Measurements from ENCODE around the gene MS4A15. TPM values are rescaled to one million over a fixed set of nuclear protein-coding genes. Genes with fewer than 3 reads are reported as not detected.

Gene MS4A15
- total and polyA plus RNA-seq, 10 of the 15 experiments (the other 5 are each of a cell fraction or from before 2014, with no cell fraction given), result 0.05 to 0.84 (median 0.45) TPM

GRCh38 chr11:60763692-60764369 lies 7.2 kb downstream of the MS4A15 start (continued):
- TF ChIP-seq CUX1 (IDR thresholded peaks at IDR 0.05; ENCODE audit: insufficient replicate concordance, low read depth, low read length), result no peak
- no peak for TF ChIP-seq STAT3 (IDR thresholded peaks at IDR 0.05; ENCODE audit: low read depth, low read length)
- TF ChIP-seq E2F8 (IDR thresholded peaks at IDR 0.05; ENCODE audit: low read depth, partially characterized antibody), result no peak
- peak; percentile 44; the same call in 1 of the 2 replicates for TF ChIP-seq DPF2 (IDR thresholded peaks at IDR 0.05)
- TF ChIP-seq RFX5 (IDR thresholded peaks at IDR 0.05; ENCODE audit: low read depth, low read length), result no peak
- no peak for TF ChIP-seq ZSCAN29 (IDR thresholded peaks at IDR 0.05)
- no peak for TF ChIP-seq BRCA1 (IDR thresholded peaks at IDR 0.05; ENCODE audit: low read depth, low read length)
- peak; percentile 60 for TF ChIP-seq ZNF687 (IDR thresholded peaks at IDR 0.05)
- TF ChIP-seq CBX5 (IDR thresholded peaks at IDR 0.05; ENCODE audit: low read depth), result peak; percentile 57; the same call in 1 of the 2 replicates
- TF ChIP-seq EZH2 (IDR thresholded peaks at IDR 0.05; ENCODE audit: borderline replicate concordance, control insufficient read depth, low read depth, low read length), result no peak
- TF ChIP-seq SRF (IDR thresholded peaks at IDR 0.05; ENCODE audit: low read depth in 2 of 2, low read length in 2 of 2), result no peak
- TF ChIP-seq PAX5 (IDR thresholded peaks at IDR 0.05; ENCODE audit: borderline replicate concordance, low read depth, low read length), result no peak
- TF ChIP-seq YBX1 (IDR thresholded peaks at IDR 0.05), result no peak
- no peak for TF ChIP-seq SUPT20H (IDR thresholded peaks at IDR 0.05; ENCODE audit: borderline replicate concordance, control insufficient read depth, low read depth, low read length)
- no peak for TF ChIP-seq NR2F1 (conservative IDR thresholded peaks at IDR 0.05)
- no peak for TF ChIP-seq RB1 (IDR thresholded peaks at IDR 0.05; ENCODE audit: borderline replicate concordance)
- TF ChIP-seq TAF1 (IDR thresholded peaks at IDR 0.05; ENCODE audit: borderline replicate concordance, low read depth, low read length), result no peak

Data from GM12878 (cell line).